ENCODE measurements around the gene PCBP3. TPM values are rescaled to one million over a fixed set of nuclear protein-coding genes. Genes with fewer than 3 reads are reported as not detected.

Gene PCBP3
- total RNA-seq (under 1 TPM; 0.31 to 0.35 TPM), polyA plus RNA-seq (0.38 TPM)

- Mint-ChIP-seq H3K4me1 (peaks cover 11 to 24% (median 21%) of the 10 kb centered on the region in 3 donors), H3K36me3 (peaks cover 0 to 4% (median 4%) of the 10 kb centered on the region in 3 donors), H3K27me3 (peaks cover 42 to 46% of the 10 kb centered on the region in 2 donors), H3K4me3 (peak within 1 kb of the TSS; percentile 68 to 76 (median 72)), H3K27ac (peak within 1 kb of the TSS in 4 of 8 donors; percentile 32 to 61 (median 54)), H3K9me3 (peaks cover 0 to 5% (median 4%) of the 10 kb centered on the region in 5 donors)
- Histone ChIP-seq H3K4me1 (ENCODE audit: insufficient read depth, low read length) (peaks cover 25% of the 10 kb centered on the region), H3K27ac (ENCODE audit: low read depth, low read length) (no peak within 1 kb of the TSS), H3K4me3 (ENCODE audit: low read length) (no peak within 1 kb of the TSS), H3K36me3 (ENCODE audit: insufficient read depth, low read length) (no peaks in the 10 kb centered on the region), H3K27me3 (ENCODE audit: insufficient read depth, low read length, poor library complexity, severe bottlenecking) (peaks cover 21% of the 10 kb centered on the region), H3K9me3 (ENCODE audit: low read length) (no peaks in the 10 kb centered on the region)
- CTCF ChIA-PET, result no interaction called here
- DNase-seq, result peak; percentile 70 to 85 (median 76)
- POLR2A ChIA-PET, result no interaction called here
Measured at GRCh38 chr21:45643021-45643980, at the start of gene PCBP3. Gene PCBP3, plus strand, starts transcription at chr21:45643725. Its CDS starts 206,361 bp downstream, at chr21:45850086.

- no peak overlapping the region for H3K4me3 Mint-ChIP-seq
- Histone ChIP-seq H3K9me3 (ENCODE audit: low read length) (no peaks in the 10 kb centered on the region), H3K27me3 (ENCODE audit: insufficient read depth, low read length, poor library complexity, severe bottlenecking) (no peaks in the 10 kb centered on the region), H3K4me1 (ENCODE audit: insufficient read depth, low read length) (peaks cover 28% of the 10 kb centered on the region), H3K36me3 (ENCODE audit: insufficient read depth, low read length) (no peaks in the 10 kb centered on the region), H3K4me3 (ENCODE audit: low read length) (no peak overlapping the region), H3K27ac (ENCODE audit: low read depth, low read length) (peak overlapping the region; percentile 7)
- no peaks in the 10 kb centered on the region for H3K9me3 Mint-ChIP-seq
- H3K27me3 Mint-ChIP-seq, result peaks cover 0 to 8% of the 10 kb centered on the region in 2 donors
- DNase-seq, result peak in 1 of 5 donors; percentile 22
- H3K4me1 Mint-ChIP-seq, result peaks cover 13 to 16% (median 13%) of the 10 kb centered on the region in 3 donors
- H3K27ac Mint-ChIP-seq, result peak overlapping the region in 3 of 8 donors; percentile 40 to 73 (median 72)
- CTCF ChIA-PET, result interaction anchor here (1.5 to 3.0 kb wide), 2 partner anchors 39 to 40 kb away, joined by 4 to 7 read pairs; no protein-coding TSS in a partner anchor
- H3K36me3 Mint-ChIP-seq, result no peaks in the 10 kb centered on the region
- POLR2A ChIA-PET, result no interaction called here
Measured at GRCh38 chr21:45594721-45595489, 48.6 kb upstream of the PCBP3 start.

GRCh38 chr21:45595574-45596295 lies 47.8 kb upstream of the PCBP3 start:
- H3K4me1 Mint-ChIP-seq, result peaks cover 13 to 16% (median 13%) of the 10 kb centered on the region in 3 donors
- H3K27ac ChIP-seq (ENCODE audit: low read depth, low read length), result no peak overlapping the region
- H3K9me3 ChIP-seq (ENCODE audit: low read length), result no peaks in the 10 kb centered on the region
- POLR2A ChIA-PET, result no interaction called here
- H3K4me3 ChIP-seq (ENCODE audit: low read length), result no peak overlapping the region
- H3K9me3 Mint-ChIP-seq, result no peaks in the 10 kb centered on the region
- no peaks in the 10 kb centered on the region for H3K27me3 ChIP-seq (ENCODE audit: insufficient read depth, low read length, poor library complexity, severe bottlenecking)
- H3K27me3 Mint-ChIP-seq, result peaks cover 0 to 8% of the 10 kb centered on the region in 2 donors
- no peaks in the 10 kb centered on the region for H3K36me3 ChIP-seq (ENCODE audit: insufficient read depth, low read length)
- peak in 1 of 5 donors; percentile 34 for DNase-seq
- H3K36me3 Mint-ChIP-seq, result peaks cover 0 to 5% (median 0%) of the 10 kb centered on the region in 3 donors
- H3K27ac Mint-ChIP-seq, result peak overlapping the region in 2 of 8 donors; percentile 40 to 72
- no peak overlapping the region for H3K4me3 Mint-ChIP-seq
- CTCF ChIA-PET, result interaction anchor here (0.8 to 3.0 kb wide), 13 partner anchors 11 to 429 kb away, joined by 3 to 12 read pairs (median 4); no protein-coding TSS in a partner anchor
- H3K4me1 ChIP-seq (ENCODE audit: insufficient read depth, low read length), result peaks cover 28% of the 10 kb centered on the region

GRCh38 chr21:45596704-45597318 lies 46.7 kb upstream of the PCBP3 start:
- POLR2A ChIA-PET, result no interaction called here
- Mint-ChIP-seq H3K27me3 (peaks cover 2 to 8% of the 10 kb centered on the region in 2 donors), H3K4me3 (peak overlapping the region in 1 of 7 donors; percentile 1), H3K9me3 (peaks cover 0 to 1% (median 0%) of the 10 kb centered on the region in 5 donors), H3K36me3 (peaks cover 0 to 6% (median 0%) of the 10 kb centered on the region in 3 donors), H3K4me1 (peaks cover 13 to 16% (median 13%) of the 10 kb centered on the region in 3 donors), H3K27ac (peak overlapping the region in 4 of 8 donors; percentile 54 to 86 (median 72))
- no peaks in the 10 kb centered on the region for H3K36me3 ChIP-seq (ENCODE audit: insufficient read depth, low read length)
- no peaks in the 10 kb centered on the region for H3K27me3 ChIP-seq (ENCODE audit: insufficient read depth, low read length, poor library complexity, severe bottlenecking)
- H3K9me3 ChIP-seq (ENCODE audit: low read length), result no peaks in the 10 kb centered on the region
- H3K4me1 ChIP-seq (ENCODE audit: insufficient read depth, low read length), result peaks cover 19% of the 10 kb centered on the region
- H3K4me3 ChIP-seq (ENCODE audit: low read length), result no peak overlapping the region
- no peak overlapping the region for H3K27ac ChIP-seq (ENCODE audit: low read depth, low read length)
- DNase-seq, result peak; percentile 69 to 86 (median 77)
- CTCF ChIA-PET, result interaction anchor here (0.8 to 3.0 kb wide), 14 partner anchors 12 to 430 kb away, joined by 3 to 12 read pairs (median 4); no protein-coding TSS in a partner anchor

GRCh38 chr21:45598109-45598508 lies 45.4 kb upstream of the PCBP3 start:
- H3K9me3 Mint-ChIP-seq, result peaks cover 5 to 13% (median 9%) of the 10 kb centered on the region in 5 donors
- H3K4me1 ChIP-seq (ENCODE audit: insufficient read depth, low read length), result peaks cover 8% of the 10 kb centered on the region
- no peaks in the 10 kb centered on the region for H3K36me3 ChIP-seq (ENCODE audit: insufficient read depth, low read length)
- POLR2A ChIA-PET, result no interaction called here
- DNase-seq, result peak in 1 of 5 donors; percentile 8
- peaks cover 2 to 8% of the 10 kb centered on the region in 2 donors for H3K27me3 Mint-ChIP-seq
- H3K36me3 Mint-ChIP-seq, result peaks cover 0 to 11% (median 0%) of the 10 kb centered on the region in 3 donors
- H3K27ac ChIP-seq (ENCODE audit: low read depth, low read length), result no peak overlapping the region
- H3K4me3 Mint-ChIP-seq, result no peak overlapping the region
- no peaks in the 10 kb centered on the region for H3K27me3 ChIP-seq (ENCODE audit: insufficient read depth, low read length, poor library complexity, severe bottlenecking)
- H3K27ac Mint-ChIP-seq, result no peak overlapping the region
- no peaks in the 10 kb centered on the region for H3K9me3 ChIP-seq (ENCODE audit: low read length)
- no peak overlapping the region for H3K4me3 ChIP-seq (ENCODE audit: low read length)
- CTCF ChIA-PET, result interaction anchor here (1.0 to 2.8 kb wide), 4 partner anchors 15 to 121 kb away, joined by 3 to 12 read pairs (median 4); no protein-coding TSS in a partner anchor
- H3K4me1 Mint-ChIP-seq, result peaks cover 13 to 16% (median 13%) of the 10 kb centered on the region in 3 donors

GRCh38 chr21:45598666-45599065 lies 44.9 kb upstream of the PCBP3 start:
- DNase-seq, result peak in 1 of 5 donors; percentile 25
- no peak overlapping the region for H3K4me3 ChIP-seq (ENCODE audit: low read length)
- Mint-ChIP-seq H3K27ac (peak overlapping the region in 1 of 8 donors; percentile 79), H3K9me3 (peaks cover 11 to 17% (median 14%) of the 10 kb centered on the region in 5 donors), H3K4me3 (no peak overlapping the region), H3K27me3 (peaks cover 2 to 8% of the 10 kb centered on the region in 2 donors), H3K4me1 (peaks cover 9 to 12% (median 10%) of the 10 kb centered on the region in 3 donors), H3K36me3 (peaks cover 0 to 17% (median 0%) of the 10 kb centered on the region in 3 donors)
- no peaks in the 10 kb centered on the region for H3K36me3 ChIP-seq (ENCODE audit: insufficient read depth, low read length)
- peaks cover 8% of the 10 kb centered on the region for H3K4me1 ChIP-seq (ENCODE audit: insufficient read depth, low read length)
- no peaks in the 10 kb centered on the region for H3K27me3 ChIP-seq (ENCODE audit: insufficient read depth, low read length, poor library complexity, severe bottlenecking)
- H3K27ac ChIP-seq (ENCODE audit: low read depth, low read length), result no peak overlapping the region
- POLR2A ChIA-PET, result no interaction called here
- H3K9me3 ChIP-seq (ENCODE audit: low read length), result no peaks in the 10 kb centered on the region
- CTCF ChIA-PET, result interaction anchor here (2.8 kb wide), 1 partner anchor 121 kb away, joined by 12 read pairs; no protein-coding TSS in a partner anchor

GRCh38 chr21:45599146-45599581 lies 44.4 kb upstream of the PCBP3 start:
- Mint-ChIP-seq H3K4me3 (no peak overlapping the region), H3K4me1 (peaks cover 6 to 7% (median 7%) of the 10 kb centered on the region in 3 donors), H3K9me3 (peaks cover 16 to 22% (median 19%) of the 10 kb centered on the region in 5 donors), H3K27me3 (peaks cover 4 to 8% of the 10 kb centered on the region in 2 donors), H3K36me3 (peaks cover 0 to 22% (median 0%) of the 10 kb centered on the region in 3 donors), H3K27ac (no peak overlapping the region)
- no peaks in the 10 kb centered on the region for H3K9me3 ChIP-seq (ENCODE audit: low read length)
- ChIA-PET CTCF (no interaction called here), POLR2A (no interaction called here)
- H3K27me3 ChIP-seq (ENCODE audit: insufficient read depth, low read length, poor library complexity, severe bottlenecking), result no peaks in the 10 kb centered on the region
- H3K27ac ChIP-seq (ENCODE audit: low read depth, low read length), result no peak overlapping the region
- no peak overlapping the region for H3K4me3 ChIP-seq (ENCODE audit: low read length)
- no peak for DNase-seq
- no peaks in the 10 kb centered on the region for H3K36me3 ChIP-seq (ENCODE audit: insufficient read depth, low read length)
- H3K4me1 ChIP-seq (ENCODE audit: insufficient read depth, low read length), result peaks cover 8% of the 10 kb centered on the region
